Measurements from ENCODE around the gene PLD6. TPM values are rescaled to one million over a fixed set of nuclear protein-coding genes. Genes with fewer than 3 reads are reported as not detected.
"Not testable (repeated sequence)": the region's sequence is repeated elsewhere in the genome, so short reads cannot be mapped to it uniquely, and the experiment has no call there.

Gene PLD6
- total and polyA plus RNA-seq, 5 experiments from 2014 or later: 6.6 to 13.1 (median 9.8) TPM

DNA sequence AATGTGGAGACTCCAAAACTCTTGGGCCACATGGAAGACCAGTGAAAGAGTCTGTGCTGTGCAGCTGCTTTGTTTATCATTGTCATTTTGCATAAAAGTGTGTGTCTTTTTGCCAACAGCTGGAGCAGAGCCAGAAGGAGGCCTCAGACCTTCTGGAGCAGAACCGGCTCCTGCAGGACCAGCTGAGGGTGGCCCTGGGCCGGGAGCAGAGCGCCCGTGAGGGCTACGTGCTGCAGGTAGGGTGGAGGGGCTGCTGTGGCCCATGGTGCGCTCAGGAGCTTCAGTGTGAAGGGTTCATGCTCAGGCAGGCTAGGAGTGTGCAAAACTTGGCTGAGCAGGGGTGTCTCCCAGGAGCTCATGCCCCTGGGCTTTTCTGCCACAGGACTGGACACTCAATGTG, 45.0 kb downstream of the PLD6 start:
- peaks cover 0 to 2% (median 1%) of the 10 kb centered on the region in 4 donors for H3K4me1 Mint-ChIP-seq
- H3K4me3 Mint-ChIP-seq: no peak overlapping the region
- H3K27me3 Mint-ChIP-seq: no peaks in the 10 kb centered on the region
- no peak for DNase-seq
- H3K27ac Mint-ChIP-seq: peak overlapping the region in 1 of 10 donors; percentile 8
- no peak for ATAC-seq
- POLR2A ChIA-PET: interaction anchor here (0.6 kb wide), 1 partner anchor 89 kb away, joined by 7 read pairs; no protein-coding TSS in a partner anchor
- H3K9me3 Mint-ChIP-seq: no peaks in the 10 kb centered on the region
- H3K36me3 Mint-ChIP-seq: peaks cover 0 to 85% (median 24%) of the 10 kb centered on the region in 3 donors

DNA sequence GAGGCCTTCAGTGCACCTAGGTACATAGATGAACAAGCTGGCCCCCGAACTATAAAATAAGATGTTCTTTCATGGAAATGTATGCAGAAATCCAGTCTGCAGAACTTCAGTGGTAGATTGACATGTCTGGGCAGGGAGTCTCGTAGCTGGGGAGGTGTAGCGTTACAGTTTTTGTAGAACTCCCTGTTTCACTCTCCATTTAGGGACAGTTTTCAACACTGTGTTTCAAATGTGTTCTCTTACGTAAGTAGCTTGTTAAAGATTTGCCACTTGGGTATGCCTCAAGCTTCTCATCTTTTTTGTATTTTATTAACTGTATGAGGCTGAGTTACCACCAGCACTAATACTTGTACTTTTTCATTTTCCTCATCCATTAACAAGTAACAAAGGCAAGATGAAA, 46.6 kb downstream of the PLD6 start:
- no peak for DNase-seq
- peaks cover 6 to 18% (median 12%) of the 10 kb centered on the region in 4 donors for H3K4me1 Mint-ChIP-seq
- H3K27me3 Mint-ChIP-seq: no peaks in the 10 kb centered on the region
- no peak for ATAC-seq
- no peaks in the 10 kb centered on the region for H3K9me3 Mint-ChIP-seq
- peaks cover 4 to 90% (median 22%) of the 10 kb centered on the region in 3 donors for H3K36me3 Mint-ChIP-seq
- POLR2A ChIA-PET: interaction anchor here (0.6 to 0.8 kb wide), 3 partner anchors 40 to 119 kb away, joined by 3 read pairs; partner anchors contain the start of gene FLCN
- peak overlapping the region in 3 of 10 donors; percentile 17 to 60 (median 38) for H3K27ac Mint-ChIP-seq
- H3K4me3 Mint-ChIP-seq: no peak overlapping the region

DNA sequence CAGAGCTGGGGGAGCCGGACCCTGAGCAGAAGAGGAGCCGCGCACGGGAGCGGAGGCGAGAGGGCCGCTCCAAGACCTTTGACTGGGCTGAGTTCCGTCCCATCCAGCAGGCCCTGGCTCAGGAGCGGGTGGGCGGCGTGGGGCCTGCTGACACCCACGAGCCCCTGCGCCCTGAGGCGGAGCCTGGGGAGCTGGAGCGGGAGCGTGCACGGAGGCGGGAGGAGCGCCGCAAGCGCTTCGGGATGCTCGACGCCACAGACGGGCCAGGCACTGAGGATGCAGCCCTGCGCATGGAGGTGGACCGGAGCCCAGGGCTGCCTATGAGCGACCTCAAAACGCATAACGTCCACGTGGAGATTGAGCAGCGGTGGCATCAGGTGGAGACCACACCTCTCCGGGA, 47.6 kb downstream of the PLD6 start:
- H3K9me3 Mint-ChIP-seq, POLR2A ChIA-PET, H3K27me3 Mint-ChIP-seq, ATAC-seq, H3K27ac Mint-ChIP-seq, H3K4me3 Mint-ChIP-seq, DNase-seq: not testable (repeated sequence)
- Mint-ChIP-seq H3K4me1 (peaks cover 8 to 29% (median 21%) of the 10 kb centered on the region in 4 donors), H3K36me3 (peaks cover 6 to 91% (median 23%) of the 10 kb centered on the region in 3 donors)

DNA sequence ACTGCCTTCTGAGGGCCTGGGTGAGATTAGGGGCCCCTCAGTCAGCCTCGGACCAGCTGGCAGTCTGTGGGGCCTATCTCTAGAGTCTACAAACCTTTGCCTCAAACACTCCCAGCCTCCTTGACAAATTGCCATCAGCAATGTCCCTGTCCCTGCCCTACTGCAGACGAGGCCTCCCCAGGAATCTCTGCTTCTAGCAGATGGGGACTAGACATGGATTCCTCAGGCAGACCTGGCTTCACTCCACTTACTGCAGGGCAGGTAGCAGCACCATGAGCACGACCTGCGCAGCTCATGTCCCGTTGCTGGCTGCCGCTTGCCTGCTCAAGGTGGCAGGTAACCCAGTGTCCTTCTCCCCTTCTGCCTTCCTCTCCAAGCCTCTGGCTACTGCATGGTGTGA, 49.1 kb downstream of the PLD6 start:
- Mint-ChIP-seq H3K27ac (peak overlapping the region in 1 of 10 donors; percentile 74), H3K9me3 (no peaks in the 10 kb centered on the region), H3K27me3 (no peaks in the 10 kb centered on the region), H3K4me3 (no peak overlapping the region), H3K36me3 (peaks cover 6 to 86% (median 20%) of the 10 kb centered on the region in 3 donors), H3K4me1 (peaks cover 11 to 38% (median 32%) of the 10 kb centered on the region in 4 donors)
- no peak for ATAC-seq
- POLR2A ChIA-PET: interaction anchor here (0.6 kb wide), 1 partner anchor 22 kb away, joined by 6 read pairs; no protein-coding TSS in a partner anchor
- DNase-seq: no peak

DNA sequence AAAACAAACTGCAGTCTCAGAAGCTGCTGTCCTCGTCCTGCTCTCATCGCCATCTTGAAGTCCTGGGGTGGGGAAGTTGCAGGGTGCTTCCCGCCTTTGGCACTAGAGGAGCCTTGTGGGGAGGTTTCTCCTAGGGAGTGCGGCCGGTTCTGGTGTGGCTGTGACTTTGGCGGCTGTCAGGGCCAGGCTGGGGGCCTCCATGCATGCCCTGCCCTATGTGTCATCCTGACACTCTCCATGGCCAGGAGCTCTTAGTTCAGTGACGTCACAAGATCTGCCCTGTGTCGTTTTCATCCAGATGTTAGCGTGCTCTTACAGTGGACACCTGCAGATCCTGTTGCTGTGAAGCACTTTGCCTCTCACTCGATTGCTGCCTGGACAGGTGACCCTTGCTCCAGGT, 49.6 kb downstream of the PLD6 start:
- H3K27me3 Mint-ChIP-seq: no peaks in the 10 kb centered on the region
- H3K4me3 Mint-ChIP-seq: no peak overlapping the region
- ATAC-seq: no peak
- POLR2A ChIA-PET: interaction anchor here (0.6 to 1.1 kb wide), 2 partner anchors 22 to 79 kb away, joined by 3 to 6 read pairs; no protein-coding TSS in a partner anchor
- H3K9me3 Mint-ChIP-seq: no peaks in the 10 kb centered on the region
- H3K36me3 Mint-ChIP-seq: peaks cover 6 to 84% (median 16%) of the 10 kb centered on the region in 3 donors
- peaks cover 11 to 38% (median 34%) of the 10 kb centered on the region in 4 donors for H3K4me1 Mint-ChIP-seq
- no peak for DNase-seq
- peak overlapping the region in 3 of 10 donors; percentile 31 to 74 (median 56) for H3K27ac Mint-ChIP-seq

DNA sequence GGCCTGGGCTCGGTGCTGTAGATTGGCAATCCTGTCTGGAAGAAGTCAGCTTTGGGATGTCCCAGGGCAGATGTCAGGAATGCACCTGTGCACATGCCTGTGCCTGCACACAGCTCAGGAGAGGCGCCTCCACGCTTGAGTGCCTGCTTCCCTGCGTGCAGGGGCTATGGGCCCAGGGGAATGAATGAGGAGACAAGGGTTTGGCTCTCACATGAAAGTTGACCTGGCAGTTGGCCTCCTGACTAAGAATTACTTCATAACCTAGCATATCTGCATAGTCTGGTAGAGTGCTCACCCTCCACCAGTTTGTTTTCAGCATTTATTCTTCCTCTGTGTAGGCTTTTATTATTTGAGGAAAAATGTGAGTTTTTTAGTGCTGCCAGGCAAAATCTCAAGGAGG, 50.0 kb downstream of the PLD6 start:
- peak overlapping the region in 1 of 10 donors; percentile 74 for H3K27ac Mint-ChIP-seq
- peaks cover 11 to 38% (median 34%) of the 10 kb centered on the region in 4 donors for H3K4me1 Mint-ChIP-seq
- no peak for ATAC-seq
- H3K36me3 Mint-ChIP-seq: peaks cover 6 to 83% (median 15%) of the 10 kb centered on the region in 3 donors
- no peaks in the 10 kb centered on the region for H3K27me3 Mint-ChIP-seq
- POLR2A ChIA-PET: interaction anchor here (0.7 to 1.1 kb wide), 2 partner anchors 50 to 79 kb away, joined by 3 read pairs; partner anchors contain the start of gene PLD6
- DNase-seq: no peak
- H3K4me3 Mint-ChIP-seq: no peak overlapping the region
- H3K9me3 Mint-ChIP-seq: no peaks in the 10 kb centered on the region

DNA sequence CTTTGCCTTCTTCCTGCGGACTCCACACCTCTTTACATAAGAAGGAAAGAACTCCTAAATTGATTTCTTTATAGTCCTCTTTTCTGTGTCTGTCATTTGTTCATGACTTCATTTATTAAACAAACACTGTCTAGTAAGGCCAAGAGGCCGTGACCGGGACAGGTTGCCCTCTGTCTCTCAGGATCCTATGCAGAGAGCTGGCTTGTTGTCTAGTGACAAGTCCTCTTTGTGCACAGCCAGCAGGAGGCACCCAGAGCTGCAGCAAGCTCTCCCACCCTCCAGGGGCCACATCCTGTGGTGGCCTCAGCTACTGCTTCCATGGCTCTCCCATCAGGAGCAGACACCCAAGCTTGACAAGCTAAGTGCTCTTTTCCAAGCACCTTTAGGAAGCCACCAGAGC, 50.6 kb downstream of the PLD6 start:
- H3K9me3 Mint-ChIP-seq: no peaks in the 10 kb centered on the region
- H3K27ac Mint-ChIP-seq: peak overlapping the region in 7 of 10 donors; percentile 6 to 83 (median 41)
- POLR2A ChIA-PET: interaction anchor here (0.6 to 1.1 kb wide), 3 partner anchors 24 to 80 kb away, joined by 3 read pairs; partner anchors contain the start of gene PLD6
- H3K27me3 Mint-ChIP-seq: no peaks in the 10 kb centered on the region
- peak in 1 of 10 donors; percentile 16 for DNase-seq
- ATAC-seq: peak in 1 of 2 donors; percentile 58
- peaks cover 6 to 83% (median 15%) of the 10 kb centered on the region in 3 donors for H3K36me3 Mint-ChIP-seq
- H3K4me3 Mint-ChIP-seq: peak overlapping the region in 1 of 10 donors; percentile 18
- peaks cover 11 to 38% (median 35%) of the 10 kb centered on the region in 4 donors for H3K4me1 Mint-ChIP-seq

DNA sequence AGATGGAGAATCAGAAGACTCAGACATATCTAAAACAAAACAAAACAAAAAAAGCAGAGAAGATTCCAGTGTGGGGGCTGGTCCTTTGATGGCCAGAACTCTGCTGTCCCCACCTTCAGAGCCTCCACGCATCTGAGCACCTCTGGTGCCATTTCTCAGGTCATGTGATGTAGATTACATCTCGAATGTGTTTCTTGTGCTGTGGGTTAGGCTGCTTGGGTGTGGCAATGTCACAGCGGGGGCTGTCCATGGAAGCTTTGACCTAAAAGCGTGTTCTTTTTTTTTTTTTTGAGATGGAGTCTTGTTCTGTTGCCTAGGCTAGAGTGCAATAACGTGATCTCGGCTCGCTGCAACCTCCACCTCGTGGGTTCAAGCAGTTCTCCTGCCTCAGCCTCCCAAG, 51.2 kb downstream of the PLD6 start:
- POLR2A ChIA-PET: interaction anchor here (0.6 kb wide), 1 partner anchor 25 kb away, joined by 3 read pairs; no protein-coding TSS in a partner anchor
- no peaks in the 10 kb centered on the region for H3K9me3 Mint-ChIP-seq
- peak overlapping the region in 3 of 10 donors; percentile 26 to 39 (median 33) for H3K4me3 Mint-ChIP-seq
- H3K27ac Mint-ChIP-seq: peak overlapping the region in 9 of 10 donors; percentile 33 to 83 (median 69)
- H3K27me3 Mint-ChIP-seq: no peaks in the 10 kb centered on the region
- no peak for DNase-seq
- H3K4me1 Mint-ChIP-seq: peaks cover 11 to 38% (median 37%) of the 10 kb centered on the region in 4 donors
- peak in 1 of 2 donors; percentile 33 for ATAC-seq
- peaks cover 6 to 85% (median 15%) of the 10 kb centered on the region in 3 donors for H3K36me3 Mint-ChIP-seq

DNA sequence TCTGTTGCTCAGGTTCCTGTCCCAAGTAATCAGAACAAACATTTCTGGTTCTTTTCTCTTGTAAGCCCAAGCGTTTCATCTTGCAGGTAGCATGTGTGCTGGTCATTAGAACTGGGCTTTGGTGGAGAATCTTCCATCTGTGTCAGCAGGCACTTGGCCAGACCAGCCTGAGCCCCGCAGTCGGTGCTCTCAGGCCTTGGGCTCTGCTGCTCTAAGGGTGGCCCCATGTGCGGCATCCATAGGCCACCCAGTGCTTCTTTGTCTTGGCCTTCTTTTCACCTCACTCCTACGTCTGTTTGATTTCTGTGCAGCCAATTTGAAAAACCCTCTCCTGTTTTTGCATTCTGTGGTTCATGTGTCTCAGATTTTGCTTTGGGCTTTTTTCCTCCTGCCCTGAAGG, 51.6 kb downstream of the PLD6 start:
- peak overlapping the region in 4 of 10 donors; percentile 1 to 39 (median 30) for H3K4me3 Mint-ChIP-seq
- peaks cover 11 to 40% (median 38%) of the 10 kb centered on the region in 4 donors for H3K4me1 Mint-ChIP-seq
- peak overlapping the region; percentile 20 to 83 (median 61) for H3K27ac Mint-ChIP-seq
- H3K9me3 Mint-ChIP-seq: no peaks in the 10 kb centered on the region
- peaks cover 6 to 84% (median 15%) of the 10 kb centered on the region in 3 donors for H3K36me3 Mint-ChIP-seq
- H3K27me3 Mint-ChIP-seq: no peaks in the 10 kb centered on the region
- no peak for ATAC-seq
- POLR2A ChIA-PET: no interaction called here
- no peak for DNase-seq

DNA sequence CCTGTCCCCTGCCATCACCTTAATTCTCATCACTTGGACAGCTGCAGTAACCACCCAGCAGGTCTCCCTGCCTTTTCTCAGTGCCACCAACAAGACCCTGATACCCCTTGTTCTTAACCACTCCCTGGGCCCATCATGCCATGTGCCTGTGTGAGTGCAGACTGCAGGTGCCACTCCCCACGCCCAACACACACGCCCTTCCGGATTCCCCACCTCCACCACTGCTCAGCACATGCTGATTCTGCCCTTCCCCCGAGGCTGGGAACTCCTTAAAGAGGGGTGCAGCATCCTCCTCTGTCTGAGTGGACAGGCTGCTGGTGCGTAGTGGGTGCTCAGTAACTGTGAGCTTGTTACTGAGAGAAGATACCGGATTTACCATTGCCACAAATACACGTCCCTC, 52.4 kb downstream of the PLD6 start:
- ATAC-seq: no peak
- Mint-ChIP-seq H3K27me3 (no peaks in the 10 kb centered on the region), H3K4me3 (peak overlapping the region in 5 of 10 donors; percentile 12 to 31 (median 20)), H3K36me3 (peaks cover 6 to 81% (median 15%) of the 10 kb centered on the region in 3 donors), H3K9me3 (no peaks in the 10 kb centered on the region), H3K27ac (peak overlapping the region in 9 of 10 donors; percentile 7 to 83 (median 58)), H3K4me1 (peaks cover 11 to 40% (median 38%) of the 10 kb centered on the region in 4 donors)
- POLR2A ChIA-PET: interaction anchor here (0.7 kb wide), 1 partner anchor 22 kb away, joined by 3 read pairs; no protein-coding TSS in a partner anchor
- no peak for DNase-seq

DNA sequence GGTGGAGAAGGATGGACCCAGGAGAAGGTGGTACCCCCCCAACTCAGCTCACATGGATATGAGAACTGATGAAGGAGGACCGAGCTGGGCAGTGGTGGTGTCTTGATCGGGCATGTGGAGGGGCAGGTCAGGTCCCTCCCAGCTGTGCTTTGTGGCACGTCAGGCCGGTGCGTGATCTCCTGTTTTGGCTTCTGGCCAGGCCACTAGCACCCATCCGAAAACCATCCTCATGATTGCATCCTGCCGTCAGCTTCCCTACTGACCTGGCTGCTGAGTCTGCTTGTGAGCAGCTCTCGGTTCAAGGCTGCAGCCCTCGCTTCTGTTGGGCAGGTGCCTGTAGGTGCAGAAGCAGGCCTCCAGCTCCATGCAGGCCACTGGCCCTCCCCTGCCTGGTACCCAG, 53.1 kb downstream of the PLD6 start:
- DNase-seq (no peak), ATAC-seq (no peak)
- H3K27ac Mint-ChIP-seq: peak overlapping the region in 3 of 10 donors; percentile 15 to 80 (median 76)
- no peaks in the 10 kb centered on the region for H3K27me3 Mint-ChIP-seq
- peaks cover 11 to 40% (median 38%) of the 10 kb centered on the region in 4 donors for H3K4me1 Mint-ChIP-seq
- peak overlapping the region in 1 of 10 donors; percentile 14 for H3K4me3 Mint-ChIP-seq
- H3K9me3 Mint-ChIP-seq: no peaks in the 10 kb centered on the region
- H3K36me3 Mint-ChIP-seq: peaks cover 6 to 78% (median 17%) of the 10 kb centered on the region in 3 donors
- POLR2A ChIA-PET: no interaction called here

DNA sequence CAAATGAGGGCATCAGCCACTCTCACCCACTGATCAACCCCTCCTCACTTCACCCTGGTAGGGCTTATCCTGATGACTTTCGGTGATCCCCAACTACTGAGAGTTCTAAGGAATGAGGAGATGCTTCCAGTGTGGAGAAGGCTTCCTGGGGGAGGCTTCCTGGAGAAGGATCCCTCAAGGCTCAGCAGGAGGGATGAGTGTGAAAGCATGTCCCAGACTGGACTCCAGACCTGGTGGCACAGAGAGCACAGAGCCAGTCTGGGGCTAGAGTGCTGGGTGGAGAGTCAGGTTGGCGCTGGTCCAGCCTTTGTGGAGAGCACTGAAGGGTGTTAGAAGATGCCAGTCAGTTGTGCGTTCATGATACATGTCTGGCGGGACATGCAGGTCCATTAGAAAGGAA, 53.7 kb downstream of the PLD6 start:
- no peaks in the 10 kb centered on the region for H3K9me3 Mint-ChIP-seq
- POLR2A ChIA-PET: no interaction called here
- H3K36me3 Mint-ChIP-seq: peaks cover 6 to 80% (median 23%) of the 10 kb centered on the region in 3 donors
- H3K4me1 Mint-ChIP-seq: peaks cover 11 to 40% (median 38%) of the 10 kb centered on the region in 4 donors
- no peak for DNase-seq
- peak overlapping the region in 8 of 10 donors; percentile 15 to 88 (median 74) for H3K27ac Mint-ChIP-seq
- ATAC-seq: no peak
- peak overlapping the region in 2 of 10 donors; percentile 13 to 52 for H3K4me3 Mint-ChIP-seq
- H3K27me3 Mint-ChIP-seq: no peaks in the 10 kb centered on the region

DNA sequence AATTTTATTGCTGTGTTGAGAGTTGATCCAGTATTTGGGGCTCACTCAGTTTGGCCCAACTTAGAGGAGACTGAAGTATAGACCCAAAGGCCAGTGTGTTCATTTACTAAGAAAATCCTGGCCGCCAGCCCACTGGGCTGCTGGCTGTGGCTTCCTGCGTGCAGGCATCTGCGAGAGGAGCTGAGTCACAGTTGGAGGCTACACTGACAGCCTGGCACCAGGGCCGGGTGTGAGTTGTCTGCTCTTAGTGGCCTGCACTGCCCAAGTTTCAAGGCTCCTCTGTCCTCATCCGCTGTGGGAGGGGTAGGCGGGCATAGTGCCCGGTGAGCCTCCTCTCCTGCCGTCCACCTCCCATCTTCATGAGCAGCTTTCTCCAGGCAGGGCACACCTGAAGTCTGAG, 54.2 kb downstream of the PLD6 start:
- no peak for ATAC-seq
- no peaks in the 10 kb centered on the region for H3K9me3 Mint-ChIP-seq
- peak overlapping the region in 5 of 10 donors; percentile 3 to 80 (median 69) for H3K27ac Mint-ChIP-seq
- no peak overlapping the region for H3K4me3 Mint-ChIP-seq
- POLR2A ChIA-PET: no interaction called here
- H3K4me1 Mint-ChIP-seq: peaks cover 11 to 40% (median 38%) of the 10 kb centered on the region in 4 donors
- no peaks in the 10 kb centered on the region for H3K27me3 Mint-ChIP-seq
- no peak for DNase-seq
- peaks cover 6 to 80% (median 22%) of the 10 kb centered on the region in 3 donors for H3K36me3 Mint-ChIP-seq

Measured in naive thymus-derived CD8-positive, alpha-beta T cell (primary cell).